ENCODE data around the gene TBCD. TPM values are rescaled to one million over a fixed set of nuclear protein-coding genes. Genes with fewer than 3 reads are reported as not detected.

The TBCD gene
- total and polyA plus RNA-seq, 12 donors, result 41.3 to 107 (median 52.4) TPM

GRCh38 chr17:82801377-82801970 is 49.6 kb downstream of the TBCD start:
- intact Hi-C loops (cut with DNase I), result no loop called here
- Histone ChIP-seq H3K9me3 (no peaks in the 10 kb centered on the region), H3K4me3 (no peak overlapping the region), H3K36me3 (peaks cover 0 to 48% (median 0%) of the 10 kb centered on the region in 9 donors), H3K27me3 (no peaks in the 10 kb centered on the region), H3K4me1 (peaks cover 8 to 40% (median 21%) of the 10 kb centered on the region in 9 donors), H3K27ac (no peak overlapping the region)
- WGBS, 2 donors, result 96 to 97% methylated on average over 63 of the region's 63 CpGs
- ATAC-seq (no peak), DNase-seq (no peak)
- TF ChIP-seq CTCF (IDR thresholded peaks at IDR 0.05), result no peak

DNA sequence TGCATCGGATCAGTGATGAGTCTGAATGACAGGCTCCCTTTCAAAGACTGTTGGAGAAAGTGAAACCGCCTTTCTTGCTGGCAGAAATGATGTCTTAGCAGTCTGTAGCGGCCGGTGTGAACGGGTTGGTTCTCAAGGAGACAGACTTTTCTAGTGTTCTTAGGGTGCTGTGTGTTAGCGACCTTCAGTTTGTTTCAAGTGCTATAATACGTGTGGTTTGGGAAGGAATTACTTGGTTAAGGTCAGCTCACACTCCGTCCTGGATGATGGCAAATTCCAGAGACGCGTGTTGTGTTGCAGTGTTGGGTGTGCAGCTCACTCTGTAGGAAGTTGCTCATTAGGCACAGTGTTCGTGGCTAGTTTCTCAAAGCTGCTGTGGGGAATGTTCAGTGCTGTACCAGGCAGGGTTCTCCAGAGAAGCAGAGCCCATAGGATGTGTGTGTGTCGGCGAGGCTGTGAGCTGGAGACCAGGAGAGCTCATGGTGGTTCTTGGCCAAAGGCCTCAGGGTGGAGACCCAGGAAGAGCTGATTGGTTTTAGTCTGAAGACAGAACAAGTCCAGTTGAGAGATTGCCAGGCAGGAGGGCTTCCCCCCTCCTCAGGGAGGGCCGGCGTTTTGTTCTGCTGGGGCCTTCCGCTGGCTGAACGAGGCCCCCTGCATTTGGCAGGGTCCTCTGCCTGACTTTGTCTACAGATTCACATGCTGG is 50.4 kb downstream of the TBCD start:
- Histone ChIP-seq H3K4me1 (peaks cover 13 to 48% (median 27%) of the 10 kb centered on the region in 9 donors), H3K4me3 (peak overlapping the region in 1 of 10 donors; percentile 30), H3K27me3 (no peaks in the 10 kb centered on the region), H3K9me3 (no peaks in the 10 kb centered on the region), H3K27ac (peak overlapping the region in 2 of 10 donors; percentile 34 to 70), H3K36me3 (peaks cover 0 to 50% (median 0%) of the 10 kb centered on the region in 9 donors)
- no peak for ATAC-seq
- no peak for DNase-seq
- 86 to 88% methylated on average over 17 of the region's 17 CpGs for WGBS, 2 donors
- intact Hi-C loops (cut with DNase I), result no loop called here
- TF ChIP-seq CTCF (IDR thresholded peaks at IDR 0.05), result no peak

DNA sequence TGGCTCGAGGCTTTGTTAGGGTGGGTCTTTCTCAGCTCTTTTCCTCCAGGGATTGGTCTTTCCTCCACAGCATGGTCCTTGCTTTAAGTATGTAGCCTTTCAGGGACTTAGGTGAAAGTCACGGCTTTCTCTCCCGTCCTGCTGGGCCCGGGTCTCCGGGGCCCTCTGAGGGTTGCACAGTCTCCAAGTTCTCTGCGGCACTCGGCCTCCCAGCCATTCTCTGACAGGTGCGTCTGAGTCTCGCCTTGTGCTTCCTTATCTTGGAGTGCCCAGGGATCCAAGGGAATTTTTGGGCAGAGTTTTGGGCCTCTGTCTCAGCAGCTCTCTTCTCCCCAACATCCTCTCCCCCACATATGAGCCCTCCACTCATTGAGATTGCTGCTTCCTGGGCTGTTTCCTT is 51.3 kb downstream of the TBCD start:
- intact Hi-C loops (cut with DNase I), result no loop called here
- DNase-seq, result no peak
- peaks cover 0 to 52% (median 0%) of the 10 kb centered on the region in 9 donors for H3K36me3 ChIP-seq
- no peak overlapping the region for H3K4me3 ChIP-seq
- WGBS, 2 donors, result 89 to 90% methylated on average over 9 of the region's 9 CpGs
- H3K27ac ChIP-seq, result peak overlapping the region in 1 of 10 donors; percentile 70
- TF ChIP-seq CTCF (IDR thresholded peaks at IDR 0.05), result no peak
- no peaks in the 10 kb centered on the region for H3K27me3 ChIP-seq
- no peak for ATAC-seq
- no peaks in the 10 kb centered on the region for H3K9me3 ChIP-seq
- H3K4me1 ChIP-seq, result peaks cover 13 to 57% (median 34%) of the 10 kb centered on the region in 9 donors

GRCh38 chr17:82803606-82804005 is 51.7 kb downstream of the TBCD start:
- peaks cover 0 to 48% (median 0%) of the 10 kb centered on the region in 9 donors for H3K36me3 ChIP-seq
- peaks cover 13 to 57% (median 34%) of the 10 kb centered on the region in 9 donors for H3K4me1 ChIP-seq
- no peak for TF ChIP-seq CTCF (IDR thresholded peaks at IDR 0.05)
- no peak for DNase-seq
- no peak for ATAC-seq
- 96 to 97% methylated on average over 15 of the region's 15 CpGs for WGBS, 2 donors
- H3K9me3 ChIP-seq, result no peaks in the 10 kb centered on the region
- no peak overlapping the region for H3K4me3 ChIP-seq
- peak overlapping the region in 1 of 10 donors; percentile 70 for H3K27ac ChIP-seq
- H3K27me3 ChIP-seq, result no peaks in the 10 kb centered on the region
- intact Hi-C loops (cut with DNase I), result no loop called here
